Skeletal muscle satellite cell (primary cell): Measurements from ENCODE around the gene PPM1M.

Experiments
- H3K27me3 ChIP-seq: 2 replicates; pipeline ENCODE4 v1.7.0; 2013; ENCODE audit warnings: low read length; ENCODE audit not compliant: control insufficient read depth, insufficient read depth
- H3K36me3 ChIP-seq: 2 replicates; pipeline ENCODE4 v1.7.0; 2013; ENCODE audit warnings: mild to moderate bottlenecking, control low read depth, low read length; ENCODE audit not compliant: insufficient read depth
- H3K4me1 ChIP-seq: 2 replicates; pipeline ENCODE4 v1.7.0; 2013; ENCODE audit warnings: low read length; ENCODE audit not compliant: control insufficient read depth, insufficient read depth
- H3K4me2 ChIP-seq: 2 replicates; pipeline ENCODE4 v1.7.0; 2013; ENCODE audit warnings: mild to moderate bottlenecking, low read length
- H3K4me3 ChIP-seq: 2 replicates; pipeline ENCODE4 v1.7.0; 2013; ENCODE audit warnings: low read length
- H3K9ac ChIP-seq: 2 replicates; pipeline ENCODE4 v1.7.0; 2013; ENCODE audit warnings: mild to moderate bottlenecking, low read depth, low read length, moderate library complexity
- H3K9me3 ChIP-seq: replicated peaks from 2 replicates; pipeline ENCODE4 v1.7.0; 2013; ENCODE audit warnings: mild to moderate bottlenecking, control low read depth, low read length

PPM1M gene

GRCh38 chr3:52289338-52289746 lies 43.8 kb downstream of the PPM1M start:
- peak overlapping the region; percentile 90 for H3K4me2 ChIP-seq
- no peaks in the 10 kb centered on the region for H3K9me3 ChIP-seq
- H3K27me3 ChIP-seq = no peaks in the 10 kb centered on the region
- no peak overlapping the region for H3K9ac ChIP-seq
- peaks cover 17% of the 10 kb centered on the region for H3K4me1 ChIP-seq
- peaks cover 16% of the 10 kb centered on the region for H3K36me3 ChIP-seq
- no peak overlapping the region for H3K4me3 ChIP-seq

DNA sequence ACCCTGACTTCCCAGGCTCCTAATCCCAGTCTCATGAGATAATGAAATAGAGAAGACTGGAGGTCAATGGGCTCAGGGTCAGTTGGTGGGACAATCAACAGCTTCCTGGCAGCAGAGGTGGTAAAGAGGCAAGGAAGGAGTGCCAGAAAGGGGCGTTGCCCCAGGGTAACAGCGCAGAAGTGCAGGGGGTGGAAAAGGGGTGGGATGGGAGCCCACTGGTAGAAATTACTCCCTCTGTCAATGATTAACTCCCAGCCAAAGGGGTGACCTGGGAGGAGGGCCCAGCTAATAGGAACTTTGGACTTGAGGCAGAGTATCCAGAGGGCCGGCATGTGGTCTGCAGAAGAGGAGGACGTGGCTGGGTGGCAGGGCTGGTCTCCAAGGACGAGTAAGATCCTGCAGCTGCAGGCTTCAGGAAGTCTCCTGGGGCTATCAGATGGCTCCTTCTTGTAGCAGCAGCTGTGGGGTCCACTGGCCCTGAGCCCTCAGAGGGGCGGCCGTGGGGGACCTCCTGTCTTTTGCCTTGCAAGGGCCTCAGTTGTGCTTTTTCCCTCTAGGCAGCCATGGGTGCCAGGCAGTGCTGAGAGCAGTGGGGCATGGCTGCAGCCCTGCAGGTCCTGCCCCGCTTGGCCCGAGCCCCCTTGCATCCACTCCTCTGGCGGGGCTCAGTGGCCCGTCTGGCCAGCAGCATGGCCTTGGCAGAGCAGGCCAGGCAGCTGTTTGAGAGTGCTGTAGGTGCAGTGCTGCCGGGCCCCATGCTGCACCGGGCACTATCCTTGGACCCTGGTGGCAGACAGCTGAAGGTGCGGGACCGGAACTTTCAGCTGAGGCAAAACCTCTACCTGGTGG lies 44.4 kb downstream of the PPM1M start:
- H3K4me2 ChIP-seq = no peak overlapping the region
- H3K36me3 ChIP-seq = peaks cover 16% of the 10 kb centered on the region
- no peak overlapping the region for H3K4me3 ChIP-seq
- no peak overlapping the region for H3K9ac ChIP-seq
- peaks cover 17% of the 10 kb centered on the region for H3K4me1 ChIP-seq
- no peaks in the 10 kb centered on the region for H3K9me3 ChIP-seq
- H3K27me3 ChIP-seq = no peaks in the 10 kb centered on the region

DNA sequence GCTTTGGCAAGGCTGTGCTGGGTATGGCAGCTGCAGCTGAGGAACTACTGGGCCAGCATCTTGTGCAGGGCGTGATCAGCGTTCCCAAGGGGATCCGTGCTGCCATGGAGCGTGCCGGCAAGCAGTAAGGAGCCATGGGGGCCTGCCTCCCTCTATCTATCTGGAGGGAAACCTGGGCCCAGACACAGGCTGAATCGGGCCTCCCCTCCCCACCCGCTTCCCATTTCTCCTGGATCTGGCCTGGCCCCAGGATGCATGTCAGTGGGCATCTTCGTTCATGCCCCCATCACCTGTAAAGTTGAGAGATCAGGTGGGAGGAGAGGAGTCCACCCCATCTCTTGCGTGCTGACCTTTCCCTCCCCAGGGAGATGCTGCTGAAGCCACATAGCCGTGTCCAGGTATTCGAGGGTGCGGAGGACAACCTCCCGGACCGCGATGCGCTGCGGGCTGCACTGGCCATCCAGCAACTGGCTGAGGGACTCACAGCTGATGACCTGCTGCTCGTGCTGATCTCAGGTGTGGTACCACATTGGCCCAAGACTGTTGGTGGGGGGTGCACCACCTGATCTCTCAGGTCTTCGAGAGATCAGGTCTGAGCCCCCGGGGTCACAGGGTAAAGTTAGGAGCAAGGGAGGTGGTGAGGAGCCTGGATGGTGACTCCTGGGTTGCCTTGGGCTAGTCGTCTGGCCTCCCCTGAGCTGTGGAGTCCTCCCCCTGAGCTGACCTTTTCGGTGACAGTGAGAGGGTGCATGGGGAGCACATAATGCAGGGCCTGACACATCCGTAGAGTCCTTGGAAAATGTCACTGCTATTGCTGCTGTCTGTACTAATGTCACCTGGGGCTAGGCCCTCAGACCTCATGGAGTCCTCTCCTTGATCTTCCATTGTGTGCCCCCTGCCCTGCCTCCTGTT lies 45.3 kb downstream of the PPM1M start:
- H3K4me3 ChIP-seq = no peak overlapping the region
- no peak overlapping the region for H3K4me2 ChIP-seq
- no peak overlapping the region for H3K9ac ChIP-seq
- no peaks in the 10 kb centered on the region for H3K9me3 ChIP-seq
- no peaks in the 10 kb centered on the region for H3K27me3 ChIP-seq
- H3K4me1 ChIP-seq = peaks cover 17% of the 10 kb centered on the region
- H3K36me3 ChIP-seq = peaks cover 16% of the 10 kb centered on the region

- no peak overlapping the region for H3K4me3 ChIP-seq
- no peak overlapping the region for H3K4me2 ChIP-seq
- no peak overlapping the region for H3K9ac ChIP-seq
- H3K9me3 ChIP-seq = no peaks in the 10 kb centered on the region
- no peaks in the 10 kb centered on the region for H3K27me3 ChIP-seq
- H3K4me1 ChIP-seq = peaks cover 16% of the 10 kb centered on the region
- peaks cover 16% of the 10 kb centered on the region for H3K36me3 ChIP-seq
Measured at GRCh38 chr3:52291508-52292181, 46.1 kb downstream of the PPM1M start.

GRCh38 chr3:52292247-52293065 lies 46.9 kb downstream of the PPM1M start:
- Histone ChIP-seq H3K9ac (no peak overlapping the region), H3K4me1 (peaks cover 10% of the 10 kb centered on the region), H3K9me3 (no peaks in the 10 kb centered on the region), H3K27me3 (no peaks in the 10 kb centered on the region), H3K4me2 (no peak overlapping the region), H3K4me3 (no peak overlapping the region), H3K36me3 (peaks cover 16% of the 10 kb centered on the region)

- peaks cover 16% of the 10 kb centered on the region for H3K36me3 ChIP-seq
Measured at GRCh38 chr3:52293491-52294319, 48.1 kb downstream of the PPM1M start.

DNA sequence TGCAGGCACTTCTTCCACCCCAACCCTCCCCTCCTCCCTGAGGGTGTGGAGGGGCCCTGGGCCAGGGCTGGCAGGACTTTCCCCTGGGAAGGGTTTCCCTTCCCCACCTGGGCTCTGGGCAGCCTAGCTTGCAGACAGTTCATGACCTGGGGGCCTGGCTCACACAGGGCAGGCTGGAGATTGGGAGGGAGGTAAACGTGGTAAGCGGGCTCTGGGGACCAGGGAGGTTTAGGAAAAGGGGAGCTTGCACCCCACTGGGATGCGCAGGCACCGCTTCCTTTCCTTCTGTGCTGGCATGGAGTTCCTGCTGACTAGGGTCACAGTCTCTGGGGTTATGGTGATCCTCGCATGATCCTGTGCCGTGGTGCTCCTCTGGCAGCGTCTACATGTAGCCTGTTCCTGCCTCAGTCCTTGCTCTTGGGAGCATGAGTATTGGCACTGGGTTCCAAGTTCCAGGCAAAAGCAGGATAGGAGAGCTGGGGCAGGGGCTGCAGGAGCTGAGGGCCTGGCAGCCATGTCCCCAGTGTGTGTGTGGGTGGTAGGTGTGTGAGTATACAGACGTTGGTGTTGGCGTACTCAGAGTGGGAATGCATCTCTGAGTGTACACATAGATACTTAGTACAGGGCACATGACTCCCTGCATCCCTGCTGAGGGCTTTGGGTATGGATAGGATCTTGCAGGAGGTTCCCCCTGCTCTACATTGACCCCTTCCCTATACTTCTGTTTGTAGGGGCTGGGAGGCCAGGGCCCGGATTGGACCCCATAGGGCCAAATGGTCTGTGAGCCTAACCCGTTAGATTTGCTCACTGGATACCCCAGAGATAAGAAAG lies 49.0 kb downstream of the PPM1M start:
- H3K36me3 ChIP-seq = peaks cover 16% of the 10 kb centered on the region
- H3K9me3 ChIP-seq = no peaks in the 10 kb centered on the region
- no peak overlapping the region for H3K4me3 ChIP-seq
- no peaks in the 10 kb centered on the region for H3K27me3 ChIP-seq
- H3K4me1 ChIP-seq = no peaks in the 10 kb centered on the region
- no peak overlapping the region for H3K9ac ChIP-seq
- H3K4me2 ChIP-seq = no peak overlapping the region

More at GRCh38 chr3:52293491-52294319, 48.1 kb downstream of the PPM1M start:
- no peaks in the 10 kb centered on the region for H3K27me3 ChIP-seq
- no peaks in the 10 kb centered on the region for H3K9me3 ChIP-seq
- no peak overlapping the region for H3K4me3 ChIP-seq
- H3K4me1 ChIP-seq = peaks cover 7% of the 10 kb centered on the region
- H3K4me2 ChIP-seq = no peak overlapping the region
- H3K9ac ChIP-seq = no peak overlapping the region

DNA sequence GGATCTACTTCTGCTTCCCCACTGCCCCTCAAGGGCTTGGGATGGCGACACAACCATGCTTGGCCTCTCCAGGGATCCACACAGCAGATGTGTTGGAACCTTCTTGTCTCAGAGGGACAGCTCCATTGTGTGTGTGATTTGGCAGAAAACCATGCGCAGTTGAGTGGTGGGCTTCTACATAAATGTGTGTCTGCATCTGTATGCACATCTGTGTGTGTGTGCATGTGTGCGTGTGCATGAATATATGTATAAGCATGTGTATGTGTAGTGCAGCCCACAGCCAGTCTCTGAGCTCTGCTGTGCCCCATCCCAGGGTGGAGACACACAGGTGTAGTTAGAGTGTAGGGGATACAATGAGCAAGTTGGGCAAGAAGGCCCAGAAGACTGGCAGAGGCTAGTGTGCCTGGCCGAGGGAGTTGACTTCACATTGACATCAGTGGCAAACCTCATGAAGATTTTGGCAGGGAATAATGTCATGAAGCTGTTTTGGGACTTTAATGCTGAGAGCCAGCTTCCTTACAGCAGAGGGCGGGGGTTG lies 50.2 kb downstream of the PPM1M start:
- Histone ChIP-seq H3K4me3 (no peak overlapping the region), H3K9me3 (no peaks in the 10 kb centered on the region), H3K27me3 (no peaks in the 10 kb centered on the region), H3K9ac (no peak overlapping the region), H3K4me1 (peaks cover 9% of the 10 kb centered on the region), H3K36me3 (peaks cover 16% of the 10 kb centered on the region), H3K4me2 (no peak overlapping the region)

DNA sequence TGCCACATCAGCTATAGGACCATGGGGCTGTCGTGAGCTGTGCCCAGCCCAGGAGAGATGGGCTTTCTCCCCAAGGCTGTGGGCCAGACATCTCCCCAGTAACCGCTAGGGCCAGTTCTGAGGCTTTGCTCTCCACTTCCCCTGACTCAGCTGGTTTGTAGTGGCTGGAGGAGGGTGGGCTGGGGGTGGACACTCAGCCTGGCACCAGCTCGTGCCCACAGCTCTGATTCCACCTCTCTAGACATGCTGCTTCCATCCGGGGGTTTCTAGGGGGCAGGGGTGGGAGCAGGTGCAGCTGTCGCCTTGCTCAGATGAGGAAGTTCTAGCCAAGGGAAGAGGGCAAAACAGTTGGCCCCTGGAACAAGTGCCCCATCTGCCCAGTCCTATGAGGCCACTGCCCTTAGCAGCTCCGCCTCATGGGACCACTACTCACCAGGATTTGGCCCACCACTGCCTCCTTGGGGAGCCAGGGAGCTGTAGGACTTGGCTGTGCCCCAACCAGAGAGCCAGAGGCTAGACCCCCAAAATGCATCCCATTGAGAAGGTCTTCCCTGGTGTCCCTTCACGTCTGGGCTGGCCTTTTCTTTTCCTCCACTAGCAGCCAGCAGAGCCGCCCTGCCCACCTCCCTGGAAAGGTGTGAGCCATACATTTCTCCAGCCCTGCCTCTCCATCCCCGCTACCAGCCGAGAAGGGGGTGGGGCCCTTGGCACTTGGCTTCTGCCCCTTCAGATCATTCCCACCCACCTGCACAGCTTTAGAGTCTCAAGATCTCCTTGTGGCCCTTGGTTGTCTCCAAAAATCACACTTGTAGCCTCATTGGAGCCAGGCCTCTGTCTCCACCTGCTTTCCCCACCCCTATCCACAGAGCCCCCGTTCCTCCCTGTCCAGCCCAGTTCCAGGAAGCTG lies 51.9 kb downstream of the PPM1M start:
- Histone ChIP-seq H3K27me3 (no peaks in the 10 kb centered on the region), H3K4me3 (no peak overlapping the region), H3K9me3 (no peaks in the 10 kb centered on the region), H3K4me2 (no peak overlapping the region), H3K9ac (no peak overlapping the region), H3K36me3 (peaks cover 8% of the 10 kb centered on the region), H3K4me1 (peaks cover 14% of the 10 kb centered on the region)
